ENCODE results near the gene PTH2.
"Not testable (repeated sequence)": the region's sequence is repeated elsewhere in the genome, so short reads cannot be mapped to it uniquely, and the experiment has no call there.

Gene PTH2

DNA sequence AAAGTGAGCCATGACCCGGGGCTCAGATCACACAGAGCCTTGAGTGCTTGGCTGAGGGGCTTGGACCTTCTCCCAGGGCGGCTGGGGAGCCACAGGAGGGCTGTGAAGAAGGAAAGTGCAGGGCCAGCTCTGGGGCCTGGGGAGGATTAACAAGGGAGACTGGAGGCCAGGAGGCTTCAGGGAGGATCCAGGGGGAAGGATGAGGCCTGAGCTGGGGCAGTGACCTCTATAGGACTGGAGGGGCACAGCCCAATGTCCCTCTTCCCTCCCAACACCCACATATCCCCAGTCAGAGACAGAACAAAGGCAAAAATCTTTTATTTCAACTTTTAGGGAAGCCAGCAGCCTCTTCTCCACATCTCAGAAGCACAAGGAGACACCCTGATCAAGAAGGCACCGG, 22.8 kb upstream of the PTH2 start:
- Histone ChIP-seq H3K4me1 (ENCODE audit: control insufficient read depth in 1 of 2, insufficient read depth in 1 of 2, low read depth in 1 of 2, low read length in 1 of 2) (peaks cover 17 to 18% of the 10 kb centered on the region in 2 experiments), H3K27ac (no peak overlapping the region), H3K36me3 (peaks cover 16% of the 10 kb centered on the region), H3K9me3 (no peaks in the 10 kb centered on the region), H3K4me3 (ENCODE audit: low read depth in 1 of 2, low read length in 1 of 2) (no peak overlapping the region), H3K27me3 (peaks cover 21% of the 10 kb centered on the region)
- TF ChIP-seq, protein P1, sequence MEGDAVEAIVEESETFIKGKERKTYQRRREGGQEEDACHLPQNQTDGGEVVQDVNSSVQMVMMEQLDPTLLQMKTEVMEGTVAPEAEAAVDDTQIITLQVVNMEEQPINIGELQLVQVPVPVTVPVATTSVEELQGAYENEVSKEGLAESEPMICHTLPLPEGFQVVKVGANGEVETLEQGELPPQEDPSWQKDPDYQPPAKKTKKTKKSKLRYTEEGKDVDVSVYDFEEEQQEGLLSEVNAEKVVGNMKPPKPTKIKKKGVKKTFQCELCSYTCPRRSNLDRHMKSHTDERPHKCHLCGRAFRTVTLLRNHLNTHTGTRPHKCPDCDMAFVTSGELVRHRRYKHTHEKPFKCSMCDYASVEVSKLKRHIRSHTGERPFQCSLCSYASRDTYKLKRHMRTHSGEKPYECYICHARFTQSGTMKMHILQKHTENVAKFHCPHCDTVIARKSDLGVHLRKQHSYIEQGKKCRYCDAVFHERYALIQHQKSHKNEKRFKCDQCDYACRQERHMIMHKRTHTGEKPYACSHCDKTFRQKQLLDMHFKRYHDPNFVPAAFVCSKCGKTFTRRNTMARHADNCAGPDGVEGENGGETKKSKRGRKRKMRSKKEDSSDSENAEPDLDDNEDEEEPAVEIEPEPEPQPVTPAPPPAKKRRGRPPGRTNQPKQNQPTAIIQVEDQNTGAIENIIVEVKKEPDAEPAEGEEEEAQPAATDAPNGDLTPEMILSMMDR (IDR thresholded peaks at IDR 0.05): no peak

GRCh38 chr19:49444100-49444700, 21.0 kb upstream of the PTH2 start:
- peaks cover 16% of the 10 kb centered on the region for H3K36me3 ChIP-seq

GRCh38 chr19:49443366-49444099, 20.3 kb upstream of the PTH2 start:
- Histone ChIP-seq H3K27me3 (peaks cover 46% of the 10 kb centered on the region), H3K9me3 (no peaks in the 10 kb centered on the region), H3K36me3 (peaks cover 16% of the 10 kb centered on the region), H3K4me3 (ENCODE audit: low read depth in 1 of 2, low read length in 1 of 2) (peak overlapping the region; percentile 73 to 92), H3K27ac (peak overlapping the region; percentile 47), H3K4me1 (ENCODE audit: control insufficient read depth in 1 of 2, insufficient read depth in 1 of 2, low read depth in 1 of 2, low read length in 1 of 2) (peaks cover 17 to 18% of the 10 kb centered on the region in 2 experiments)
- TF ChIP-seq, protein P1 (IDR thresholded peaks at IDR 0.05): peak; percentile 74

More at GRCh38 chr19:49444100-49444700, 21.0 kb upstream of the PTH2 start:
- Histone ChIP-seq H3K27me3 (peaks cover 39% of the 10 kb centered on the region), H3K4me1 (ENCODE audit: control insufficient read depth in 1 of 2, insufficient read depth in 1 of 2, low read depth in 1 of 2, low read length in 1 of 2) (peaks cover 17 to 18% of the 10 kb centered on the region in 2 experiments), H3K4me3 (ENCODE audit: low read depth in 1 of 2, low read length in 1 of 2) (peak overlapping the region in 1 of 2 experiments; percentile 92)
- not testable (repeated sequence) for H3K27ac ChIP-seq, H3K9me3 ChIP-seq

DNA sequence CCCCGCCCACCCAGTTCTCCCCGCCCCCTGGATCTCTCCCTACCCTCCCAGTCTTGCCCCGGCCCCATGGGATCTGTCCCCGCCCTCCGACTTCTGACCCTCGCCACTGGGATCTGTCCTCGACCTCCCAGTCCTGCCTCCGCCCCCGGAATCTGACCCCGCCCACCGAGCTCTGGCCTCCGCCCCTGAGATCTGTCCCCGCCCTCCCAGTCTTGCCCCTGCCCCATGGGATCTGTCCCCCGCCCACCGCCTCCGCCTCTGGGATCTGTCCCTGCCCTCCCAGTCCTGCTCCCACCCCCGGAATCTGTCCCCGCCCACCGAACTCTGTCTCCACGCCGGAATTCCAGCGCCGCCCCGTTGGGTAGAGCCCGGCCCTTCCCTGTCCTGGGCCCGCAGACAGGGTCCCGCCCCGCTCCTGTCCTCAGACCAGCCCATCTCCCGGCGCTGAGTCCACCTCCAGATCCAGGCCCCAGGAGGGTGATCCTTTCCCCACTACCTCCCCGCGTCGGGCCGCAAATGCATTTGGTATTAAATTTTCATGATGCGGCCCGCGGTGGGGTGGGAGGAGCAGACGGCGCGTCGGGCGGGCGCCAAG, 19.6 kb upstream of the PTH2 start:
- H3K4me1 ChIP-seq (ENCODE audit: control insufficient read depth in 1 of 2, insufficient read depth in 1 of 2, low read depth in 1 of 2, low read length in 1 of 2): peaks cover 17 to 18% of the 10 kb centered on the region in 2 experiments
- H3K27ac ChIP-seq: peak overlapping the region; percentile 47
- TF ChIP-seq, protein P1 (IDR thresholded peaks at IDR 0.05): no peak
- H3K27me3 ChIP-seq: peaks cover 52% of the 10 kb centered on the region
- H3K4me3 ChIP-seq (ENCODE audit: low read depth in 1 of 2, low read length in 1 of 2): peak overlapping the region; percentile 73 to 92
- H3K9me3 ChIP-seq: no peaks in the 10 kb centered on the region
- H3K36me3 ChIP-seq: peaks cover 14% of the 10 kb centered on the region

DNA sequence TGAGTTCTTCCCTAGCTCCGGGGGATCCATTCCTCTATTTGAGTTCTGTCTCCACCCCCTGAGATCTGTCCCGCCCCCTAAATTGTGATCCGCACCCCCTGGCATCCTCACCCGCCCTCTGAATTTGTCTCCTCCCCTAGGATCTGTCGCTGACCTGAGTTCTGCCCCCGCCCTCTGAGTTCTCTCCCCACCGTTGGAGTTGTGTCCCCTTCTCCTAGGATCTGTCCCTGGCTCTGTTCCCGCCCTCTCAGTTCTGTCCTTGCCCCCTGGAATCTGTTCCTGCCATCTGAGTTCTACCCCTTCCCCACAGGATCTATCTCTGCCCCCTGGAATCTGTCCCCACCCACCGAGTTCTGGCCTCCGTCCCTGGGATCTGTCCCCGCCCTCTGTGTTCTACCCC, 19.1 kb upstream of the PTH2 start:
- Histone ChIP-seq H3K27me3 (peaks cover 57% of the 10 kb centered on the region), H3K4me3 (ENCODE audit: low read depth in 1 of 2, low read length in 1 of 2) (peak overlapping the region; percentile 73 to 92), H3K4me1 (ENCODE audit: control insufficient read depth in 1 of 2, insufficient read depth in 1 of 2, low read depth in 1 of 2, low read length in 1 of 2) (peaks cover 17 to 18% of the 10 kb centered on the region in 2 experiments), H3K27ac (no peak overlapping the region), H3K9me3 (no peaks in the 10 kb centered on the region), H3K36me3 (peaks cover 9% of the 10 kb centered on the region)
- TF ChIP-seq, protein P1 (IDR thresholded peaks at IDR 0.05): no peak

DNA sequence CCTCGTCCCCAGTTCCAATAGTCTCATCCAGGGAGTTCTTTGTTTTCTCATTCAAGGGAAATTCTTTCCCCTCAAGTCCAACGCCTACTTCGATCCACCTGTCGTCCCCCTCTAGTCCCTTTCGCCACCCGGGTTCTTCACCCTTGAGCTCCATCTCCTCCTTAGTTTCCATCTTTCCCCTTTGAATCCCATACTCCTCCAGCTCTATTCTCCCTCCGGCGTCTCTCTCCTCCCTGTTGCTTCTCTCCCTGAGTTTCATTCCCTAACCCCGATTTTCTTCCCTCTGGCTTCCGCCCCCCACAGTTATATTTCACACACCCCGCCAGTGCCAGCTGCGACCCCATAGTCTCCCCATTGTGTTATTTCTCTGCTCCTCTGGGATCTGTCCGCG, 18.7 kb upstream of the PTH2 start:
- H3K27ac ChIP-seq: no peak overlapping the region
- H3K4me1 ChIP-seq (ENCODE audit: control insufficient read depth in 1 of 2, insufficient read depth in 1 of 2, low read depth in 1 of 2, low read length in 1 of 2): peaks cover 17 to 18% of the 10 kb centered on the region in 2 experiments
- H3K9me3 ChIP-seq: no peaks in the 10 kb centered on the region
- no peak overlapping the region for H3K4me3 ChIP-seq (ENCODE audit: low read depth in 1 of 2, low read length in 1 of 2)
- peaks cover 7% of the 10 kb centered on the region for H3K36me3 ChIP-seq
- peaks cover 61% of the 10 kb centered on the region for H3K27me3 ChIP-seq
- TF ChIP-seq, protein P1 (IDR thresholded peaks at IDR 0.05): no peak

Measured in neutrophil (primary cell).